Measurements from ENCODE around the gene BCL2A1.
A peak's percentile ranks its signal among the peaks of the same experiment; 100 is the strongest.
"Not testable (repeated sequence)": the region's sequence is repeated elsewhere in the genome, so short reads cannot be mapped to it uniquely, and the experiment has no call there.

BCL2A1 gene

GRCh38 chr15:79956354-79956939 is 14.5 kb downstream of the BCL2A1 start:
- DNase-seq = no peak

GRCh38 chr15:79954661-79955060 is 16.3 kb downstream of the BCL2A1 start:
- DNase-seq = no peak

GRCh38 chr15:79953951-79954444 is 17.0 kb downstream of the BCL2A1 start:
- no peak for DNase-seq

- no peak for DNase-seq
Observed at GRCh38 chr15:79952329-79952728, 18.7 kb downstream of the BCL2A1 start.

GRCh38 chr15:79950247-79950646 is 20.7 kb downstream of the BCL2A1 start:
- no peak for DNase-seq

- DNase-seq = no peak
Observed at GRCh38 chr15:79948761-79949160, 22.2 kb downstream of the BCL2A1 start.

GRCh38 chr15:79948095-79948695 is 22.8 kb downstream of the BCL2A1 start:
- DNase-seq = no peak

- no peak for DNase-seq
Observed at GRCh38 chr15:79947009-79947408, 24.0 kb downstream of the BCL2A1 start.

- DNase-seq = no peak
Observed at GRCh38 chr15:79944622-79945021, 26.4 kb downstream of the BCL2A1 start.

GRCh38 chr15:79943820-79944219 is 27.2 kb downstream of the BCL2A1 start:
- no peak for DNase-seq

GRCh38 chr15:79942741-79943481 is 28.1 kb downstream of the BCL2A1 start:
- DNase-seq = no peak

GRCh38 chr15:79939399-79939798 is 31.6 kb downstream of the BCL2A1 start:
- no peak for DNase-seq

- no peak for DNase-seq
Observed at GRCh38 chr15:79938143-79938542, 32.9 kb downstream of the BCL2A1 start.

GRCh38 chr15:79935556-79936201 is 35.3 kb downstream of the BCL2A1 start:
- not testable (repeated sequence) for DNase-seq

GRCh38 chr15:79933231-79933630 is 37.8 kb downstream of the BCL2A1 start:
- no peak for DNase-seq

- no peak for DNase-seq
Observed at GRCh38 chr15:79932447-79932846, 38.5 kb downstream of the BCL2A1 start.

GRCh38 chr15:79930516-79930915 is 40.5 kb downstream of the BCL2A1 start:
- DNase-seq = no peak

GRCh38 chr15:79929412-79929811 is 41.6 kb downstream of the BCL2A1 start:
- no peak for DNase-seq

GRCh38 chr15:79926116-79926515 is 44.9 kb downstream of the BCL2A1 start:
- DNase-seq = not testable (repeated sequence)

GRCh38 chr15:79924379-79924778 is 46.6 kb downstream of the BCL2A1 start:
- DNase-seq = no peak

GRCh38 chr15:79923515-79924169 is 47.4 kb downstream of the BCL2A1 start:
- peak; percentile 92 for DNase-seq

- DNase-seq = peak; percentile 1
Observed at GRCh38 chr15:79923079-79923514, 47.9 kb downstream of the BCL2A1 start.

GRCh38 chr15:79922512-79923078 is 48.4 kb downstream of the BCL2A1 start:
- DNase-seq = no peak
